Sigmoid colon (tissue), 4 donors: ENCODE data around the gene AP5Z1.
"Not testable (repeated sequence)": the region's sequence is repeated elsewhere in the genome, so short reads cannot be mapped to it uniquely, and the experiment has no call there.

ENCODE experiments used
- POLR2A ChIP-seq, 2 donors: fragments of 450-650 bp; IDR thresholded peaks; one replicate each; pipeline ENCODE4 v1.6.1; 2016; ENCODE audit warnings: antibody characterized with exemption in 2 of 2, mild to moderate bottlenecking in 2 of 2, moderate library complexity in 2 of 2
- POLR2AphosphoS5 ChIP-seq, 4 donors: sonication (generic); formaldehyde crosslinking; IDR thresholded peaks; one replicate each; pipeline ENCODE4 v1.6.1; 2017; ENCODE audit warnings: antibody characterized with exemption in 4 of 4
- TF ChIP-seq, protein P1 (sequence below), 4 experiments: fragments of 450-650 bp in 3 of 4; fragments of 200-600 bp in 1 of 4; IDR thresholded peaks; one replicate each; pipeline ENCODE4 v1.5.1; 2016 to 2019; ENCODE audit warnings: antibody characterized with exemption in 4 of 4, mild to moderate bottlenecking in 3 of 4, moderate library complexity in 2 of 4

DNA sequence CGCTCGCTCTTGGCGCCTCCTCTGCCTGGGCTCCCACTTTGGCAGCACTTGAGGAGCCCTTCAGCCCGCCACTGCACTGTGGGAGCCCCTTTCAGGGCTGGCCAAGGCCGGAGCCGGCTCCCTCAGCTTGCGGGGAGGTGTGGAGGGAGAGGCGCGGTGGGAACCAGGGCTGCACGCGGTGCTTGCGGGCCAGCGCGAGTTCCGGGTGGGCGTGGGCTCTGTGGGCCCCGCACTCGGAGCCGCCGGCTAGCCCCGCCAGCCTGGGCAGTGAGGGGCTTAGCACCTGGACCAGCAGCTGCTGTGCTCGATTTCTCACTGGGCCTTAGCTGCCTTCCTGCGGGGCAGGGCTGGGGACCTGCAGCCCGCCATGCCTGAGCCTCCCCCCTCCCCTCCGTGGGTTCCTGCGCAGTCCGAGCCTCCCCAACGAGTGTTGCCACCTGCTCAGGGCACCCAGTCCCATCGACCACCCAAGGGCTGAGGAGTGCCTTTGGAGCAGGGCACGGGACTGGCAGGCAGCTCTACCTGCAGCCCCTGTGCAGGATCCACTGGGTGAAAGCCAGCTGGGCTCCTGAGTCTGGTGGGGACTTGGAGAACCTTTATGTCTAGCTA, 18.1 kb downstream of the AP5Z1 start:
- not testable (repeated sequence) for TF ChIP-seq POLR2A, POLR2AphosphoS5 (IDR thresholded peaks at IDR 0.05)
- TF ChIP-seq, protein P1, sequence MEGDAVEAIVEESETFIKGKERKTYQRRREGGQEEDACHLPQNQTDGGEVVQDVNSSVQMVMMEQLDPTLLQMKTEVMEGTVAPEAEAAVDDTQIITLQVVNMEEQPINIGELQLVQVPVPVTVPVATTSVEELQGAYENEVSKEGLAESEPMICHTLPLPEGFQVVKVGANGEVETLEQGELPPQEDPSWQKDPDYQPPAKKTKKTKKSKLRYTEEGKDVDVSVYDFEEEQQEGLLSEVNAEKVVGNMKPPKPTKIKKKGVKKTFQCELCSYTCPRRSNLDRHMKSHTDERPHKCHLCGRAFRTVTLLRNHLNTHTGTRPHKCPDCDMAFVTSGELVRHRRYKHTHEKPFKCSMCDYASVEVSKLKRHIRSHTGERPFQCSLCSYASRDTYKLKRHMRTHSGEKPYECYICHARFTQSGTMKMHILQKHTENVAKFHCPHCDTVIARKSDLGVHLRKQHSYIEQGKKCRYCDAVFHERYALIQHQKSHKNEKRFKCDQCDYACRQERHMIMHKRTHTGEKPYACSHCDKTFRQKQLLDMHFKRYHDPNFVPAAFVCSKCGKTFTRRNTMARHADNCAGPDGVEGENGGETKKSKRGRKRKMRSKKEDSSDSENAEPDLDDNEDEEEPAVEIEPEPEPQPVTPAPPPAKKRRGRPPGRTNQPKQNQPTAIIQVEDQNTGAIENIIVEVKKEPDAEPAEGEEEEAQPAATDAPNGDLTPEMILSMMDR (IDR thresholded peaks at IDR 0.05): not testable (repeated sequence)
